Astrocyte of the cerebellum (primary cell): ENCODE measurements around the gene USP49.

Experiments
- DNase-seq: peaks from one replicate; pipeline ENCODE4 v3.0.0-alpha.2; 2011; ENCODE audit warnings: low read depth
- H3K4me3 ChIP-seq: 2 replicates; pipeline ENCODE4 v1.5.1; 2011; ENCODE audit warnings: mild to moderate bottlenecking, low read depth, low read length, moderate library complexity
- CTCF ChIP-seq: IDR thresholded peaks from 2 replicates; pipeline ENCODE4 v1.5.1; 2012; ENCODE audit warnings: low read length, low read depth, moderate library complexity, mild to moderate bottlenecking; ENCODE audit errors: missing control alignments
- in situ Hi-C: cut with HindIII; loops from 2 replicates; pipeline ENCODE4 v1.10.0; 2017; ENCODE audit warnings: low sequenced_read_pairs

The USP49 gene

GRCh38 chr6:41786451-41787218 is 108.5 kb downstream of the USP49 start:
- DNase-seq: no peak
- TF ChIP-seq CTCF: peak; percentile 60
- in situ Hi-C loops: loop anchor here (25.0 kb wide), 1 partner anchor 776 kb away; the partner anchor contains the start of gene UBR2
- H3K4me3 ChIP-seq: peak overlapping the region; percentile 89

- peak overlapping the region; percentile 89 for H3K4me3 ChIP-seq
- no peak for DNase-seq
- in situ Hi-C loops: loop anchor here (25.0 kb wide), 1 partner anchor 776 kb away; the partner anchor contains the start of gene UBR2
- TF ChIP-seq CTCF: no peak
Measured at GRCh38 chr6:41785689-41786450, 109.3 kb downstream of the USP49 start.

- in situ Hi-C loops: loop anchor here (25.0 kb wide), 1 partner anchor 777 kb away; the partner anchor contains the start of gene UBR2
- H3K4me3 ChIP-seq: no peak overlapping the region
- TF ChIP-seq CTCF: no peak
- no peak for DNase-seq
Measured at GRCh38 chr6:41785254-41785653, 109.9 kb downstream of the USP49 start.

DNA sequence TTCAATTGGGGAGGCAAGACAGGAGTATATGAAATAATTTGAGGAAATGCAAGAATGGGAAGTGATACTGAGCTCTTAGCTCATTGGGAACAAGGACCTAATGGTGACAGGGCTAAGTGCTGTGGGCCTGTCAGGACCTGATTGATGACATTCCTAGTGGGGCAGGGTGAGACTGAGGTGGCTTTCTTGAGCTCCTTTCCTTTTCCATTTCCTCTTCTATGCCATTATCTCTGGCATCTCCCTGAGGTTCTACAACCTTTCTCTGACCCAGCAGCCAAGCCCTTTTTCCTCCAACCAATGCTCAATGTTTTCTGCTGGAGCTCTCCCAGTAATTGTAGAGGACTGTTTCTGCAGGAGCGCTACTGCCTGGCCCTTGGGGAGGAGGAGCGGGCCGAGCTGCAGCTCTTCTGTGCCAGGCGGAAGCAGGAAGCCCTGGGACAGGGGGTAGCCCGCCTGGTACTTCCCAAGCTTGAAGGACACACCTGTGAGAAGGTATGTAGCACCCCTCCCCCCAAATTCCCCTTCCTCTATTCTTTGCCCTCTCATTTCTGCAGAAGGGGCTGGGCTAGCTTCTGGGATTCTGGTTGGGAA is 110.5 kb downstream of the USP49 start:
- no peak for TF ChIP-seq CTCF
- H3K4me3 ChIP-seq: no peak overlapping the region
- in situ Hi-C loops: loop anchor here (25.0 kb wide), 1 partner anchor 778 kb away; the partner anchor contains the start of gene UBR2
- DNase-seq: no peak

DNA sequence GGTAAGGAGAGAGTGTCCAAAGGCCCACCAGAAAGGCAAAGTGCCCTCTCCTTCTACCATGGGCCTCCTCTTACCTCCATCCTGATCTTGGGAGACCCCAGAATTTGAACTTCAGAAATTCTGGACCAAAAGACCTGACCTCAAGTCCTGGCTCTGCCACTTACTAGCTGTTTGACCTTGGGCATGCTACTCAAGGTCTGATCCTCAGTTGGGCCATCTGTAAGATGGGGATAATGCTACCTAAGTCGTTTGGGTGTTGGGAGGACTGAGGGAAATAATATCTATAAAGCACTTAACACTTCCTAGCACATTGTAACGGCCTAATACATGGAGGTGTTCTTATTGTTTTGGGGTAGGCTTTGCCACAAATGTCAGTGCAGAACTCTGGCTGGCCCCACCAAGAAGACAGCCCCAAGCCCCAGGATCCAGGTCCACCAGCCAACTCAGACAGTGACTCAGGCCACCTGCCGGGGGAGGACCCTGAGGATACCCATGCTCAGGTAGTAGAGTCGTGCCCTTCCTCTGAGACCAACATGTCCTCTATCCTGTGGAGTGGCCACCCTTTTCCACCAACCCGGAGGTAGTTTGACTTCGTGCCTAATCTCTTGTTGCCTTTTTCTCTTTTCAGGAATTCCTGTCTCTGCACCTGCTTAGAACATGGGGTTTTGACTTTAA is 111.9 kb downstream of the USP49 start:
- DNase-seq: no peak
- no peak overlapping the region for H3K4me3 ChIP-seq
- no peak for TF ChIP-seq CTCF
- in situ Hi-C loops: loop anchor here (25.0 kb wide), 1 partner anchor 779 kb away; the partner anchor contains the start of gene UBR2

- no peak for TF ChIP-seq CTCF
- in situ Hi-C loops: loop anchor here (25.0 kb wide), 1 partner anchor 781 kb away; the partner anchor contains the start of gene UBR2
- peak overlapping the region; percentile 64 for H3K4me3 ChIP-seq
- DNase-seq: no peak
Measured at GRCh38 chr6:41781366-41781730, 113.8 kb downstream of the USP49 start.
